KBM-7 (cell line): ENCODE measurements around the gene TREH.

Experiments
- DNase-seq: peaks from one replicate; pipeline ENCODE4 v3.0.0-alpha.2; 2015
- in situ Hi-C: fragments of 300-500 bp; cut with MboI; formaldehyde crosslinking; loops from 2 replicates; pipeline ENCODE4 v1.14.3; 2020; ENCODE audit warnings: low sequenced_read_pairs, low pct_unique_long_range_greater_than_20kb, mixed read lengths

The TREH gene

GRCh38 chr11:118673361-118674081 is 5.9 kb downstream of the TREH start:
- in situ Hi-C loops: no loop called here
- no peak for DNase-seq

- in situ Hi-C loops: no loop called here
- peak; percentile 53 for DNase-seq
Measured at GRCh38 chr11:118672846-118673245, 6.6 kb downstream of the TREH start.

- DNase-seq: no peak
- in situ Hi-C loops: no loop called here
Measured at GRCh38 chr11:118671254-118671653, 8.2 kb downstream of the TREH start.

DNA sequence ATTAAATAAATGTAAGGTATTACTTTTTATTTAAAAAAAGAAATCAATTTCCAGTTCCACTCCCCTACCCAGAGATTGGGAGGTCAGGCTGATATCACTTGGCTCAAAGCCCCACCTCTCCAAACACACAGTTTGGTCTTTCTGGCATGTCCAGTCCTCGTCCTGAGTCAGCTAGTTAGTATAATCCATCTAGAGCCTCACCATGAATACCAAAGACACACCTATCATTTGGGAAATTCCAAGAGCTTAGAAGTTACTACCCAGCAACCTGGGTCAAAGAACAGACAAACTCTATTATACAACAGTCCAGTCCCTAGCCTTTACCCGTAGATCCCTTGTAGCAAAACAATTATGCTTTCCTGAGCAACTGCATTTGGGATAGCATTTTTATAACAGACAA is 9.4 kb downstream of the TREH start:
- in situ Hi-C loops: no loop called here
- DNase-seq: no peak

DNA sequence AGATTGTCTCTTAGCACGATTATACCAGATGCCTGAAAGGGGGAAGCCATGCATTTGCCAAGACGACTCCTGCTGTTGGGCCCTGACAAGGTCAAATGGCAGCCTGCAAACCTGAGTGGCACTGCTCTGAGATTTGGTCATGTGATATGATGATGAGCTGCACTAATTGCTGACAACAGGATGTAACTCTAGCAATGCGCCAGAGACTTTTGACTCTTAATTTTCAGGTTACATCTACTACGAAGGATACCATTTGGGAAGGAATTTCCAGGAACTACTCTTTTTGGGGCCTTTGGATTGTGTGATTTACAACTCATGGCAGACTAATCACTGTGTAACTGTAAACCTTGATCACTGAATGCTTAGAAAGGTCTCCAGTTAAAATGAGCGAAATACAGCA is 13.1 kb downstream of the TREH start:
- no peak for DNase-seq

DNA sequence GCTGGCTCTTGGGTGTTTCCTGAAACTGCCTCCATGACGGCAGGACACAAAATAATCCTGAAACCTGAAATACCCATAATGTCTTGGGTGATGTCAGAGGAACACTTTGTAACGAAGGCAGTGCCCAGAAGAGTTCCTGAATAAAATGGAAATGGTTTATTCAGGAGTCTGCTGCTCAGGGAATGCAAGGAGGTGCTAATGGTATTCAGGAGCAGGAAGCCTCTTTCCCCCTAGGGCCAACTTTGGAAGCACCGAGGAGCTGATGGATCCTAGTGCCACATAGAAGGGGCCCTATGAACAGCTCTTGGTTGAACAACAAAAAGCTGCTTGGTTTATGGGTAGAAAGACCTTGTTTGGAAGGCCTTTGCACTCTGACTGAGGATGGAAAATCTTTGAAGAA is 15.5 kb downstream of the TREH start:
- in situ Hi-C loops: no loop called here

More for the DNA sequence above, 13.1 kb downstream of the TREH start:
- in situ Hi-C loops: no loop called here

DNA sequence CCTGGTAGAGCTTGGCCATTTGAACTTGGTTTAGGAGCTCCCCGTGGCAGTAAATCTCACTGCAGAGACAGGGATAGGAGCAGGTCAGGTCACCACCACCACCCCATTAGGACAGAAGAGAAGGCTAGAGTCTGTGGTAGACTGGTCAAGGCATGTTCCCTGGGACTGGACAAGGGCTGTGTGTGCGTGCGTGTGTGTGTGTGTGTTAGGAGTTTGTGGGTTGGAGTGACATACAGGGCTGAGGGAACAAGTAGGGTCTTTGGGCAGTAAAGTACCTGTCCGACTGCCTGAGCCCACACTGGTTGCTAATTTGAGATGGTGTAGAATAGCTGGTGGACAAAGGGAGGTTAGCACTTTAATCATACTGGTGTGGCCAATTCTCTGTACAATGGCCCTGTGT is 16.1 kb downstream of the TREH start:
- in situ Hi-C loops: no loop called here
- no peak for DNase-seq

More for the DNA sequence above, 15.5 kb downstream of the TREH start:
- DNase-seq: no peak

DNA sequence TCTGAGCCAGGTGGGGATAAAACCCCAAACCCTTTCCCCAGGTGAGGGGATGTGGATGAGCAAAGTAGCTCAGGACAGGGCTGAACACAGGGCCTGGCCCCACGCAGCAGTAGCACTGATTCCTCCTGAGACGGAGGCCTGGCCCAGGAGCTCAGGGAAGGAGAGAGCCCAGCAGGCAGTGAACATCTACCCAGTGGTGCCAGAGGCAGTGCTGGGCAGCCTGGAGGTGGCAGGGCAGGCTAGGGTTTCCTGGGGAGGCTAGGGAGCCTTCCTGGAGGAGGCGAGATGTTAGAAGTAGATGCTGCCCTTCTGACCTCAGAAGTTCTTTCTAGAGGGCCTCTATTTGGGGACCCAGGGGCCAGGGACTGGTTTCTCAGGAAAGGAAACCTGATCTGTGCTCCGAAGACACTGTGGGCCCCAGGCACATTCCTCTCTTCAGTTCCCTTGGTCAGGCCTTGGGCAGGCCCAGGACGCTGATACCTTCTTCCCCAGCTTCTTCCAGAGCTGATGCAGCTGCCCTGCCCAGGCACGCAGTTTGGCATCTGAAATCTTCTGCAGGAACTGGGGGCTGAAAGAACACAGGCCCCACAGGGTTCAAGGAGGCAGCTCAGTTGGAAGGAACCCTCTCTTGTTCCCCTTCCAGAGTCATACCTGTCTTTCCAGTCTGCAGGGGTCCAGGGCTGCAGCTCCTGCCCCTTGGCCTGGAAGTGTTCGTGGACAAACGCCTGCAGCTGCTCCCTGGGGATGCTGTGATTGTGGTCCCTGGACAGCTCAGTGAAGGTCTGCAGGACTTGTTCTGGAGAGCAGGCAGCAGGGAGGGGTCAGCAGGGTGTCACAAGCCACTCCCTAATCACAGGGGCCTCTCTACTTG is 16.8 kb downstream of the TREH start:
- no peak for DNase-seq
- in situ Hi-C loops: no loop called here

DNA sequence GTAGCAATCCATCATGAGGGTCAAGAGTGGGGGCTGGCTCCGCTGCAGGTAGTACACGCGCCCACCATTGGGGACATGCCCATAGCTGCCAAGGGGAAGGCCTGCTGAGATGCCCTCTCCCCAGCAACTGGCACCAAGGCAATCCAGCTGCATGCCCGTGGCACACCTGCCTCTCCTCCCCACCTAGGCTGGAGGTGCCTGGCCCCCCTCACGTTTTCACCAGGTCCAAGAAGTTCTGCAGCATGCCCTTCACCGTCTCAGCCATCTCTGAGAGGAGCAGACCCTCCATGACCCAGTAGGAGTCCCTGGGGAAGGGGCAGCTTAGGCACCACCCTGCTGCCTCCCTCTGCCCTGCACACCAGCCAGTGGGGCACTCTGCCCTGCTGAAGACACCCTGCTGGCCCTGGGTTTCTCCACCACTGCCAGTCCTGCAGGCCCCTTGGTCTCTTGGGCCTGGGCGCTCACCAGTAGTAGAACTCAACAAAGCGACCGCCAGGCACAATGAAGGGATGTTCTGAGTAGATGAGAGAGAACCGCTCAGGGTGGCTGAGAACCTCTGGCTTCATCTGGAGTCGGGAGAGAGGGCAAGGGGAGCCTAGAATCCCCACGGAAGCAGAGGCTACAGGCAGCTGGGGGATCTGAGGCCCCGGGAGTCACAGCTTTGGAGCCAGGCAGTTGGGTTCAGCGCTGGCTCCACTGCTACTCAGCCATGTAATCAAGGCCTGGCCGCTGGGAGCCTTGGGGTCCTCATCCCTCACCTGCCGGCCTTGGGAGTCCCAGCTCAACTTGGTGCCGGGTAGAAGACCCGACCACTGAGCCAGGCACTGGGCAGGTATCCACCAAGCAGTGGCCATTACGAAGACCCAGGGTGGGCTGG is 17.8 kb downstream of the TREH start:
- no peak for DNase-seq
- in situ Hi-C loops: no loop called here

- DNase-seq: no peak
Measured at GRCh38 chr11:118660681-118661424, 18.6 kb downstream of the TREH start.

GRCh38 chr11:118659953-118660680 is 19.3 kb downstream of the TREH start:
- DNase-seq: no peak
- in situ Hi-C loops: no loop called here

More at GRCh38 chr11:118660681-118661424, 18.6 kb downstream of the TREH start:
- in situ Hi-C loops: no loop called here

- in situ Hi-C loops: no loop called here
- peak; percentile 94 for DNase-seq
Measured at GRCh38 chr11:118659314-118659952, 20.0 kb downstream of the TREH start.

DNA sequence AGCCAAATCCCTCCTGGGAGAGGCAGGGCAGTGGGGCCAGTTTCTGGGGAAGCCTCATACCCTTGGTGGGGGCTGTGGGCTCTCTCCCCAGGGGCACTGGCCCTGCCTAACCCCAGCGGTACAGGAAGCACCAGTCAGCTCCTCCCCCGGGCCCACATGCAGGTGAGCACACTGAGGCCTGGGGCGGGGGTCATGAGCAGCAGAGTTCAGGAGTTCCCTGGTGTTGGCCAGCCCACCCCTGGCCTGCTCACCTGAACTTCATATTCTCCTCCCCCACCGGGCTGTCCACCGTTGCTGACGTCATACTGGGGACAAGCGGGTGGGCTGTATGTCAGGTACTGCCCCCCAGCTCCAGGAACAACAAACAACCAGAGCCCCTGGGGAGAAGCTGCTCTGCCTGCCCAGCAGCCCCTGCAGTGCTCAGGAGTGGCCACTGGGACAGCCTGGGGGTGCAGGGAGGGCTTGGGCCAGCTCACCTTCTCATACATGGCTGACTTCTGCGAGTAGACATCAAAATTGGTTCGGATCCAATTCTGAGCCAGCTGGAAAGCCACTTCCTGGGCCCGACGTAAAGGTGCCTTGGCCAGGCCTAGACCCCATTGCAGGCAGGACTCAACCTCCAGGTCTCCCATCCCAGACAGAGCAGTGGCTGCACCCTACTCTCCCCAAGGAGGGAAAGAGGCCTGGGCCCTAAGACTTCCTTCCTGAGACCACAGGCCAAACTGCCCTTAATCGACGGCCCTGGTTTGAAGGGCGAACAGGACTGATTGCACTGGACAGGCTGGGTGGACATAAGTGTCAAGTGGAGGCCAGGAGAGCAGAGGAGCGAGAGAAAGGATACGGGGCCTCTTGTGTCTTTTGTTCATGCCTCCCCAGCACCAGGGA is 20.8 kb downstream of the TREH start:
- in situ Hi-C loops: no loop called here
- DNase-seq: no peak

GRCh38 chr11:118657709-118658428 is 21.6 kb downstream of the TREH start:
- in situ Hi-C loops: no loop called here
- DNase-seq: no peak

DNA sequence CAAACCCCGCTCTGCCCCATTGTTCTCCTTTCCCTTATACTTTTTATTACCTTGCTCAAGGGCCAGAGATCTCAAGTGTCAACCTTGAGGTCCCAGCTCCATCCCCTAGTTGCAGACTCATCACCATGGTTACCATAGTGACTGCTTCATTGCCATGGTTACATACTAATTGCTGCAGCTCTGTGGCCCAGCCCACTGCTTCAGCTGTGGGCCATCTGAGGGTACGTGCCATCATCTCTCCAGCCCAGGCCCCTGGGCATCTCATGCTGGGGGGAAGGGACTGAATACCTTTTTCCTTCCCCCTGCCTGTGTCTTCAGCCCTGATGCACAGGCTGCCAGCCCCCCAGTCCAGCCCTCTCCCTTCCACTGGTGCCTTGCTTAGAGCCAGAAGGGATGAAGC is 22.2 kb downstream of the TREH start:
- DNase-seq: no peak
- in situ Hi-C loops: no loop called here

DNA sequence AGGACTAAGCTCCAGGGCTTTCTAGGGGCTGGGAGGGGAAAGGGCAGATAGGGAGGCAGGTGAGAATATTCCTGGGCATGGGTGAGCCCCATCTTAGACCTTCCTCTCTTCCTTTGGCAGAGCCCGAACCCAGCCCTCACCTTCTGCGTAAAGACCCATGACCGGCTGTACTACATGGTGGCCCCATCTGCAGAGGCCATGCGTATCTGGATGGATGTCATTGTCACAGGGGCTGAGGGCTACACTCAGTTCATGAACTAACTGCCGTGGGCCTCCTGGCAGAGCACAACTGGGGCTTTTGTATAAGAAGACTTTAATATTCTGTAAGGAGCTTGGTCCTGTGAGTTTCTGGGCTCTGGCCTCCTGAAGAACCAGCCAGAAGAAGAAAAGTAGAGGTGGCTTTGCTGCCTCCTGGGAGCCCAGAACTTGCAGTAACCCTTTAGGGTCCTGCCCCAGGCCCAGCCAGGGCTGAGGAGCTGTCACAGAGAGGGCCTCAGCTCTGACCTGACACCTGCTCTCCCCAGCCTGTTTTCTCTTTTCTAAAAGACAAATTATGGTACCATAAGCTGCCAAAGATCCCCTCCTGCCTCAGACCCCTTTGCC is 22.8 kb downstream of the TREH start:
- no peak for DNase-seq
- in situ Hi-C loops: no loop called here
